ENCODE data around the gene DNAAF5.

GRCh38 chr7:830069-830468 is 103.6 kb downstream of the DNAAF5 start:
- TF ChIP-seq, protein P1, sequence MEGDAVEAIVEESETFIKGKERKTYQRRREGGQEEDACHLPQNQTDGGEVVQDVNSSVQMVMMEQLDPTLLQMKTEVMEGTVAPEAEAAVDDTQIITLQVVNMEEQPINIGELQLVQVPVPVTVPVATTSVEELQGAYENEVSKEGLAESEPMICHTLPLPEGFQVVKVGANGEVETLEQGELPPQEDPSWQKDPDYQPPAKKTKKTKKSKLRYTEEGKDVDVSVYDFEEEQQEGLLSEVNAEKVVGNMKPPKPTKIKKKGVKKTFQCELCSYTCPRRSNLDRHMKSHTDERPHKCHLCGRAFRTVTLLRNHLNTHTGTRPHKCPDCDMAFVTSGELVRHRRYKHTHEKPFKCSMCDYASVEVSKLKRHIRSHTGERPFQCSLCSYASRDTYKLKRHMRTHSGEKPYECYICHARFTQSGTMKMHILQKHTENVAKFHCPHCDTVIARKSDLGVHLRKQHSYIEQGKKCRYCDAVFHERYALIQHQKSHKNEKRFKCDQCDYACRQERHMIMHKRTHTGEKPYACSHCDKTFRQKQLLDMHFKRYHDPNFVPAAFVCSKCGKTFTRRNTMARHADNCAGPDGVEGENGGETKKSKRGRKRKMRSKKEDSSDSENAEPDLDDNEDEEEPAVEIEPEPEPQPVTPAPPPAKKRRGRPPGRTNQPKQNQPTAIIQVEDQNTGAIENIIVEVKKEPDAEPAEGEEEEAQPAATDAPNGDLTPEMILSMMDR (IDR thresholded peaks at IDR 0.05) = no peak
- no peak for TF ChIP-seq POLR2A (IDR thresholded peaks at IDR 0.05)
